Ectodermal cell (in vitro differentiated cells): Measurements from ENCODE around the gene KLHDC7B.
"Not testable (repeated sequence)": the region's sequence is repeated elsewhere in the genome, so short reads cannot be mapped to it uniquely, and the experiment has no call there.

Experiments used
- H3K27ac ChIP-seq: 2 replicates; pipeline ENCODE4 v1.7.0; 2013; ENCODE audit warnings: mild to moderate bottlenecking, low read depth, low read length; ENCODE audit not compliant: insufficient read depth, poor library complexity, severe bottlenecking
- H3K27me3 ChIP-seq: 2 replicates; pipeline ENCODE4 v1.7.0; 2013; ENCODE audit warnings: mild to moderate bottlenecking, low read length; ENCODE audit not compliant: insufficient read depth, control insufficient read depth, poor library complexity, severe bottlenecking
- H3K36me3 ChIP-seq: one replicate; pipeline ENCODE4 v1.7.0; 2013; ENCODE audit warnings: low read length; ENCODE audit not compliant: control insufficient read depth, insufficient read depth
- H3K4me1 ChIP-seq: one replicate; pipeline ENCODE4 v1.7.0; 2013; ENCODE audit warnings: low read length; ENCODE audit not compliant: control insufficient read depth, insufficient read depth
- H3K4me3 ChIP-seq: 2 replicates; pipeline ENCODE4 v1.7.0; 2013; ENCODE audit warnings: low read depth, low read length, control low read depth; ENCODE audit not compliant: insufficient read depth
- H3K9me3 ChIP-seq: 2 replicates; pipeline ENCODE4 v1.7.0; 2013; ENCODE audit warnings: mild to moderate bottlenecking, low read length, moderate library complexity; ENCODE audit not compliant: control insufficient read depth
- WGBS, 2 experiments: methylation state at CpG; one replicate each; pipeline ENCODE4 v1.1.7; 2013; ENCODE audit warnings: missing lambda C conversion rate in 2 of 2; 5-methylcytosine and 5-hydroxymethylcytosine counted together

KLHDC7B gene

DNA sequence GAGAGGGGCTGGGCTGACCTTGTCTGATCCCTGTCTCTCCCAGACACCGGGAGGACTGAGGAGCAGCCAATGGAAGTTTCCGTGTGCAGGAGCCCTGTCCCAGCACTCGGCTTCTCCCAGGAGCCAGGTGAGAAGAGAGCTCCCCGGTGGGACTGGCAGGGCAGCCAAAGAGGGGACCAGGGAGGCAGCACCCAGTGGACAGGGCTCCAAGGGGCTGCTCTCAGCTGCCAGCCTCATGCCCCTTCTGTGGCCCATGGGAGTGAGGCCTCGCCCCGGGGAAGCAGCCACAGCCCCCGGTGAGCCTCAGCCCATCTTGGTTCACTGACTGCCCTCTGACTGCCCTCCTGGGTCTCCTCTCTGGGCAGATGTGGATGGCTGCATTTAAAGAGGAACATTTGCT is 27.1 kb upstream of the KLHDC7B start:
- no peaks in the 10 kb centered on the region for H3K9me3 ChIP-seq
- no peaks in the 10 kb centered on the region for H3K27me3 ChIP-seq
- H3K36me3 ChIP-seq, result peaks cover 41% of the 10 kb centered on the region
- no peak overlapping the region for H3K27ac ChIP-seq
- H3K4me3 ChIP-seq, result no peak overlapping the region
- no peaks in the 10 kb centered on the region for H3K4me1 ChIP-seq
- WGBS, 2 experiments, result 93 to 97% methylated on average over 7 of the region's 7 CpGs

DNA sequence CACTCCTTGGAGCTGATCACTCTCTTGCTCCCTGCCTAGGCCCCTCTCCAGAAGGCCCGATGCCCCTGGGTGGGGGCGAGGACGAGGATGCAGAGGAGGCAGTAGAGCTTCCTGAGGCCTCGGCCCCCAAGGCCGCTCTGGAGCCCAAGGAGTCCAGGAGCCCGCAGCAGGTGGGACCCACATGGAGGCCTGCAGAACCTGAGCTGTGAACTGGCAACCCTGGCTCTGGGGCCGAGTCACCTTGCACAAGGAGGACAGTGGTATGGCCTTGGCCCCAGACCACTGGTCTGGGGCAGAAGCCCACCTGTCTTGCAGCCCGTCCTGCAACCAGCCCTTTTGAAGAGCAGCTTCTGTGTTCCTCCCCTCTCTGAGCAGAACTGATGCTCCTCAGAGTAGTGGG is 26.5 kb upstream of the KLHDC7B start:
- H3K36me3 ChIP-seq, result peaks cover 42% of the 10 kb centered on the region

DNA sequence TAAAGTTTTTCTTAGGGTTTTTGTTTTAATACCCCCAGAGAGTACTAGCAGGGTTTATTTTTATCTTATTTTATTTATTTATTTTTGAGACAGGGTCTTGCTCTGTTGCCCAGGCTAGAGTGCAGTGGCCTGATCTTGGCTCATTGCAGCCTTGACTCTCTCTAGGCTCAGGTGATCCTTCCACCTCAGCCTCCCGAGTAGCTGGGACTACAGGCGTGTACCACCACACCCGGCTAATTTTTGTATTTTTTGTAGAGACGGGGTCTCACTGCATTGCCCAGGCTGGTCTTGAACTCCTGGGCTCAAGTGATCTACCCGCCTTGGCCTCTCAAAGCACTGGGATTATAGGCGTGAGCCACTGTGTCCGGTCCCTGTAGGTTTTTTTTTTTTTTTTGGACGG is 25.5 kb upstream of the KLHDC7B start:
- not testable (repeated sequence) for H3K4me3 ChIP-seq, H3K9me3 ChIP-seq, H3K27me3 ChIP-seq, H3K4me1 ChIP-seq, H3K27ac ChIP-seq
- 93 to 96% methylated on average over 8 of the region's 8 CpGs for WGBS, 2 experiments
- H3K36me3 ChIP-seq, result peaks cover 42% of the 10 kb centered on the region

More for the DNA sequence above, 26.5 kb upstream of the KLHDC7B start:
- Histone ChIP-seq H3K9me3 (no peaks in the 10 kb centered on the region), H3K27me3 (no peaks in the 10 kb centered on the region), H3K4me3 (no peak overlapping the region), H3K27ac (no peak overlapping the region), H3K4me1 (peaks cover under 1% of the 10 kb centered on the region)
- 97% methylated on average over 8 of the region's 8 CpGs for WGBS, 2 experiments

DNA sequence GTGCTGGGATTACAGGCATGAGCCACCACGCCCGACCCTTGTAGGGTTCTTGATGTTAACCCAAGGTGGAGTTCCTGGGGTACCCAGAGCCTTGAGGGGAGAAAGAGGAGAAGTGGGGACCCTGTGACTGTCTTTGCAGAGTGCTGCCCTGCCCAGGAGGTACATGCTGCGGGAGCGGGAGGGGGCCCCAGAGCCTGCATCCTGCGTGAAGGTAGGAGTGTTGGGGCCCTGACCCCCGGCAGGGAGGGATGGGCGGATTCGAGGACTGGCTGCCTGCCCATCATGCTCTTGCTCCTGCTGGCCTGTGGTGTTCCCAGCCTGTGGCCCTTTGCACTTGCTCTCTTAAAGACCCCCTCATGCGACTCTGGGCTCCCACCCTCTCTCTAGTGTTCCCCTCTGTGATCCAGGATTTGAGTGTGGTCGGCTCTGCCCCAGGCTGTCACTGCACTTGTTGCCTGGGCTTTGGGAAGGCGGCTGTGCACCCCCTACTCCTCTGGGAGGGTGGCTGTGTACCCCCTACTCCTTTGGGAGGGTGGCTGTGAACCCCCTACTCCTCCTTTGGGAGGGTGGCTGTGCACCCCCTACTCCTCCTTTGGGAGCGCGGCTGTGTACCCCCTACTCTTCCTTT is 24.8 kb upstream of the KLHDC7B start:
- H3K9me3 ChIP-seq, result no peaks in the 10 kb centered on the region
- H3K36me3 ChIP-seq, result peaks cover 42% of the 10 kb centered on the region
- peaks cover 6% of the 10 kb centered on the region for H3K4me1 ChIP-seq
- no peak overlapping the region for H3K4me3 ChIP-seq
- no peak overlapping the region for H3K27ac ChIP-seq
- WGBS, 2 experiments, result 95% methylated on average over 13 of the region's 13 CpGs
- no peaks in the 10 kb centered on the region for H3K27me3 ChIP-seq

DNA sequence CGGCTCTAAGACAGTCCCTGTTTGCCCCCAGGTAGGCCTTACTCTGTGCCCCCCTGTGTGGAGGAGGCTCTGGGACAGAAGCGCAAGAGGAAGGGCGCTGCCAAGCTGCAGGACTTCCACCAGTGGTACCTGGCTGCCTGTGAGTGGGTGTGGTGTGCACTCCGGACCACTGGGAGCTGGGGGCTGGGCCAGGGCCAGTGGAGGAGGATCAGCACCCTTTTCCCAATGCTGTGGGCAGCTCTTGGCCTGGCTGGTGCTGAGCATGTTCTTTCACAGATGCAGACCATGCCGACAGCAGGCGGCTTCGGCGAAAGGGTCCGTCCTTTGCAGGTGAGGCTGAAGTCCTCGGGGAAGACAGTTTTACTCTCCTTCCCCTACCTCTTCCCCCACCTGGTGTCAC is 24.0 kb upstream of the KLHDC7B start:
- H3K27me3 ChIP-seq, result peaks cover 2% of the 10 kb centered on the region
- WGBS, 2 experiments, result 97% methylated on average over 10 of the region's 10 CpGs
- H3K36me3 ChIP-seq, result peaks cover 39% of the 10 kb centered on the region
- H3K9me3 ChIP-seq, result no peaks in the 10 kb centered on the region
- no peak overlapping the region for H3K27ac ChIP-seq
- H3K4me3 ChIP-seq, result no peak overlapping the region
- peaks cover 9% of the 10 kb centered on the region for H3K4me1 ChIP-seq

DNA sequence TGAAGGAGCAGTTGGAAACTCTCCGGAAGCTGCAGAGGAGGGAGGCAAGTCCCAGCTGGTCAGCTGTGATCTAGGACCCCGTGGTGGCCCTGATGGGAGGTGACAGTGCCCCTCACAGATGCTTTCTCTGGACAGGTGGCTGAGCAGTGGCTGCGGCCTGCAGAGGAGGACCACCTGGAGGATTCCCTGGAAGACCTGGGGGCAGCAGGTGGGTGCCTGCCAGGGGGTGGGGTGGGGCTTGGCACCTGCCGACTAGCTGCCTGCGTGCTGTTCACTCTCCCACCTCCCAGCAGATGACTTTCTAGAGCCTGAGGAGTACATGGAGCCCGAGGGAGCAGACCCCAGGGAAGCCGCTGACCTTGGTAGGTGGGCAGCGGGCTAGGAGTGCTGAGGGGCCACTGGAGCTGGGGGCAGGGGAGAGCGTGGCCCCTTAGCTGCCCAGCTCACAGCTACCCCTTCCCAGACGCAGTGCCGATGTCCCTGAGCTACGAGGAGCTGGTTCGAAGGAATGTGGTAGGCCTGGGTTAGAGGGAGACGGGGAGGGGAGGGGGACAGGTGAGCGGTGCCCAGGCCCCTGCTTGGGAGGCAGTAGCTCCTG is 23.4 kb upstream of the KLHDC7B start:
- H3K27ac ChIP-seq, result no peak overlapping the region
- no peak overlapping the region for H3K4me3 ChIP-seq
- 95 to 97% methylated on average over 15 of the region's 15 CpGs for WGBS, 2 experiments
- no peaks in the 10 kb centered on the region for H3K9me3 ChIP-seq
- peaks cover 9% of the 10 kb centered on the region for H3K4me1 ChIP-seq
- H3K27me3 ChIP-seq, result peaks cover 8% of the 10 kb centered on the region
- H3K36me3 ChIP-seq, result peaks cover 39% of the 10 kb centered on the region

DNA sequence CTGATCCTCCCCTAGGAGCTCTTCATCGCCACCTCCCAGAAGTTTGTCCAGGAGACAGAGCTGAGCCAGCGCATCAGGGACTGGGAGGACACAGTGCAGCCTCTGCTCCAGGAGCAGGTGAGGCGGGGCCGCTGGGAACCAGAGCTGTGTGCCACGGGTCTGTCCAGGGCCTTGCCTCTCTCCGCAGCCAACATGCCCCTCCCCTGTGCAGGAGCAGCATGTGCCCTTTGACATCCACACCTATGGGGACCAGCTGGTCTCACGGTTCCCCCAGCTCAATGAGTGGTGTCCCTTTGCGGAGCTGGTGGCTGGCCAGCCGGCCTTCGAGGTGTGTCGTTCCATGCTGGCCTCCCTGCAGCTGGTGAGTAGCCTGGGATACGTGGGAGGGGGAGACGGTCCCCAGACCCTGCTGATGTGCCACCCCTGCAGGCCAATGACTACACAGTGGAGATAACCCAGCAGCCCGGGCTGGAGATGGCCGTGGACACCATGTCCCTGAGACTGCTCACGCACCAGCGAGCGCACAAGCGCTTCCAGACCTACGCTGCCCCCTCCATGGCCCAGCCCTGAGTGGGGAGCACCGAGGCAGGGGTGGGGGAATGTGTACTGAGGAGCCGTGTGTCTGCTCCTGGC is 22.8 kb upstream of the KLHDC7B start:
- Histone ChIP-seq H3K36me3 (peaks cover 34% of the 10 kb centered on the region), H3K4me1 (peaks cover 9% of the 10 kb centered on the region), H3K4me3 (no peak overlapping the region), H3K9me3 (no peaks in the 10 kb centered on the region), H3K27me3 (peaks cover 14% of the 10 kb centered on the region), H3K27ac (no peak overlapping the region)
- 94 to 96% methylated on average over 22 of the region's 22 CpGs for WGBS, 2 experiments

DNA sequence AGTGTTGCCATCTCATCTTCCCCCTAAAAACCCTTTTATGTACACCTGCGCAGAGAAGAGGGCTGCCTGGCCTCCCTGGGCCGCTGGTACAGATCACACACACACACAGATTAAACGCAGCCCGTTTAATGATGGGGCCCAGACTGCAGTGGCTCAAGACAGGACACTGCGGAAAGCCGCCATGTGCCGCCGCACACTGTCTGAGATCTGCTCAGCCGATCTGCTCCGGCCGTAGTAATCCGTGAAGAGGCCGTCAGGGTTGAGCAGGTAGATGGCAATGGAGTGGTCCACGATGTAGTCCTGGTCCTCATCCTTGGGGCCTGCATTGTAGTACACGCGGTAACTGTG is 22.3 kb upstream of the KLHDC7B start:
- Histone ChIP-seq H3K4me1 (peaks cover 9% of the 10 kb centered on the region), H3K27me3 (peaks cover 19% of the 10 kb centered on the region), H3K36me3 (peaks cover 29% of the 10 kb centered on the region), H3K9me3 (no peaks in the 10 kb centered on the region), H3K4me3 (no peak overlapping the region), H3K27ac (no peak overlapping the region)
- WGBS, 2 experiments, result 96 to 97% methylated on average over 16 of the region's 16 CpGs

DNA sequence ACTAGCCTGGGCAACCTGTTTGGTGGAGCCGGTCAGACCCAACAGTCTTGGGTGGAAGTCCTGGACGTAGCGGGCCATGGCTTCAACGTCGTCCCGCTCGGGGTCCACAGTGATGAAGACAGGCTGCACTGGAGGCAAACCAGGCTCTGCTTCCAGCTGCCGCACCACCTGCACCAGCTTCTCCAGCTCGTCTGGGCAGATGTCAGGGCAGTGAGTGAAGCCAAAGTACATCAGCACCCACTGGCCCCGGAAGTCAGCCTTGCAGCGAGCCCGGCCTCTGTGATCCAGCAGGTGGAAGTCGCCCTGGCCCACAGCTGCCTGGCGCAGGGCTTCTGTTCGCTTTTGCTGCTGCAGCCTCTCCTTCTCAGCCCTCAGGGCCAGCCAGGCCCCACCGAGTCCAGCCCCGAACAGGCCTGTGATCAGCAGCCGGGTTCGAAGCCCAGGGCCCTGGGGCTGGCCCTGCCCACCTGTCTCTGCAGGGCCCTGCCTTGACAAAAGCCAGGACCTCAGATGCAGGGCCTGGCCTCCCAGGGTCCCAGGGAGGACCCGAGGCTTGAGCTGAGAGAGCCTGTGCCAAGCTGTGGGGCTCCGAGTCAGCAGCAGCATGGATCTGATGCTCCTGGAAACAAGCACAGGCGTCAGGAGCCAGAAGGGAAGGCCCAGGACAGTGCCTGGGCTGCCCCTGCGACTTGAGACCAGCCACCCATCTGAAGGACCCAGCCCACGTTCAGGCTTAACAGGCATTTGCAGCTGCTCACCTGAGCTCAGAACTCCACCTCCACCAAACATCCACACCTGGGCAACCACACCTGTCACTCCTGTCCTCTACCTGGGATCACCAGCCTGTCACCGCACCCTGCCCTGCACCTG is 21.7 kb upstream of the KLHDC7B start:
- H3K27me3 ChIP-seq, result peaks cover 25% of the 10 kb centered on the region
- H3K9me3 ChIP-seq, result no peaks in the 10 kb centered on the region
- peaks cover 25% of the 10 kb centered on the region for H3K36me3 ChIP-seq
- WGBS, 2 experiments, result 92 to 93% methylated on average over 25 of the region's 25 CpGs
- no peak overlapping the region for H3K27ac ChIP-seq
- H3K4me1 ChIP-seq, result peaks cover 9% of the 10 kb centered on the region
- H3K4me3 ChIP-seq, result peak overlapping the region; percentile 84

DNA sequence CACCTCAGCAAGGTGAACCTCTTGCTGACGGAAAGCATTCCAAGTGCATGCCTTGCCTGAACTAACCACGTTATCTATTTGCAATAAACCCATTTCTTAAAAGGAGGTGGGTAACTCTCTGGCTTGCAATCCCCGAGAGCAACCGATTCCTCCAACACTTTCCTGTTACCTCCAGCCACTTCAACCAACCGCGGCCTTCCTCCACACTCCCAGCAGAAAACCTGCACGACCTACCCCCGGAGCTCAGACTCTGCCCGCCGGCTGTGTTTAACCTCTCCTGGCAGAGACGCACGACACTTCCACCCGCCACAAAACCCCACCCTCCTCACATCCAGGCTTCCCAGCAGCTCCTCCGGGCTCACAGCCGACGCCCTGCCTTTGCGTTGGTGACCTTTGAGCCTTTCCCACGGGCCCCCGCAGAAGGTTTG is 21.0 kb upstream of the KLHDC7B start:
- Histone ChIP-seq H3K4me3 (peak overlapping the region; percentile 84), H3K27me3 (peaks cover 32% of the 10 kb centered on the region), H3K36me3 (peaks cover 19% of the 10 kb centered on the region), H3K9me3 (no peaks in the 10 kb centered on the region), H3K4me1 (peaks cover 9% of the 10 kb centered on the region), H3K27ac (peak overlapping the region; percentile 16)
- 30 to 32% methylated on average over 19 of the region's 19 CpGs for WGBS, 2 experiments
